Measurements from ENCODE around the gene SULT1C2.
"Not testable (repeated sequence)": the region's sequence is repeated elsewhere in the genome, so short reads cannot be mapped to it uniquely, and the experiment has no call there.

The SULT1C2 gene

GRCh38 chr2:108354136-108354535 lies 65.4 kb downstream of the SULT1C2 start:
- no peak for DNase-seq (ENCODE audit: low read depth)

DNA sequence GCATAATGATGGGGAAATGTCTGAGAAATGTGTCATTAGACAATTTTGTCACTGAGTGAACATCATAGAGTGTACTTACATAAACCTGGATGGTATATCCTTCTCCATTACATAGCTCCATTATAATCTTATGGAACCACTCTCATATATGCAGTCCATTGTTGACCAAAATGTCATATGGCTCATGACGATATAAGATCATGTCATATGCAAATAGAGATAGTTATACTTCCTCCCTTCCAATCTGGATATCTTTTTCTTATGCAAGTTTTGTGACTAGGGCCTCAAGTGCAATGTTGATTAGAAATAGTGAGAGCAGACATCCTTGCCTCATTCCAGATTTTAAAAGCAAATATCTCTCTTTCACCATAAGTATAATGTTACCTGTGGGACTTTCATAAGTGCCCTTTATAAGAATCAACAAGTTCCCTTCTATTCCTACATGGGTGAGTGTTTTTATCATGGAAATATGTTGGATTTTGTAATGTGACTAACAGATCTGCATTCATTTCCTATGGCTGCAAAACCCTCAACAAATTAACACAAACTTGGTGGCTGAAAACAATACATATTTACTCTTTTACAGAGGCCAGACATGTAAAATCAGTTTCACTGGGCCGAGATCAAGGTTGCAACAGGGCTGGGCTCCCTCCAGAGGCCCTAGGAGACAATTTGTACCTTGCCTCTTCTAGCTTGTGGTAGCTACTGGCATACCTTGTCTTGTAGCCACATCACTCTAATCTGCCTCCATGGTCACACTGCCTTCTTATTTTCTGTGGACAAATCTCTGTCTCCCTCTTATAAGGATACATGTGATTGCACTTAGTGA lies 67.4 kb downstream of the SULT1C2 start:
- no peak for DNase-seq (ENCODE audit: low read depth)

DNA sequence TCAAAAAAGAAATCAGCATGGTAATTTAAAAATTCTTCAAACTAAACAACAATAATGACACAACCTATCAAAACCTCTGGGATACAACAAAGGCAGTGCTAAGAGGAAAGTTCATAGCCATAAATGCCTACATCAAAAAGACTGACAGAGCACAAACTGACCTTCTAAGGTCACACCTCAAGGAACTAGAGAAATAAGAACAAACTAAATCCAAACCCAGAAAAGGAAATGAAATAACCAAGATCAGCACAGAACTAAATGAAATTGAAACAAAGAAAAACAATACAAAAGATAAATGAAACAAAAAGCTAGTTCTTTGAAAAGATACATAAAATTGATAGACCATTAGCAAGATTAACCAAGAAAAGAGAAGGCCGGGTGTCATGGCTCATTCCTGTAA lies 70.6 kb downstream of the SULT1C2 start:
- not testable (repeated sequence) for DNase-seq (ENCODE audit: low read depth)
